Neural progenitor cell (in vitro differentiated cells): ENCODE results near the gene CRIM1. TPM values are rescaled to one million over a fixed set of nuclear protein-coding genes. Genes with fewer than 3 reads are reported as not detected.
A peak's percentile ranks its signal among the peaks of the same experiment; 100 is the strongest.

ENCODE experiments used
- DNase-seq: peaks from one replicate; pipeline ENCODE4 v3.0.0-alpha.2; 2016; ENCODE audit warnings: low spot score
- H2AFZ ChIP-seq: fragments of 200-600 bp; sonication (generic); replicated peaks from 2 replicates; pipeline ENCODE4 v1.6.1; 2016; ENCODE audit warnings: antibody characterized with exemption
- H3F3A ChIP-seq: fragments of 200-600 bp; sonication (generic); 2 replicates; pipeline ENCODE4 v1.6.1; 2016; ENCODE audit warnings: antibody characterized with exemption, low read depth
- H3K27ac ChIP-seq: fragments of 200-600 bp; sonication (generic); 2 replicates; pipeline ENCODE4 v1.5.1; 2016; ENCODE audit warnings: mild to moderate bottlenecking
- H3K27me3 ChIP-seq: fragments of 200-600 bp; sonication (generic); 2 replicates; pipeline ENCODE4 v1.6.1; 2016; ENCODE audit warnings: mild to moderate bottlenecking, moderate library complexity
- H3K36me3 ChIP-seq: fragments of 200-600 bp; sonication (generic); 2 replicates; pipeline ENCODE4 v1.5.1; 2016
- H3K4me1 ChIP-seq: fragments of 200-600 bp; sonication (generic); 2 replicates; pipeline ENCODE4 v1.6.1; 2016; ENCODE audit warnings: mixed run types
- H3K4me2 ChIP-seq: fragments of 200-600 bp; sonication (generic); 2 replicates; pipeline ENCODE4 v1.6.1; 2016
- H3K4me3 ChIP-seq: fragments of 200-600 bp; sonication (generic); 2 replicates; pipeline ENCODE4 v1.5.1; 2016
- H3K79me2 ChIP-seq: fragments of 200-600 bp; sonication (generic); 2 replicates; pipeline ENCODE4 v1.6.1; 2016; ENCODE audit warnings: low read depth
- H3K9ac ChIP-seq: fragments of 200-600 bp; sonication (generic); 2 replicates; pipeline ENCODE4 v1.6.1; 2016
- H3K9me3 ChIP-seq: fragments of 200-600 bp; sonication (generic); 2 replicates; pipeline ENCODE4 v1.5.1; 2016; ENCODE audit warnings: low read depth
- H4K20me1 ChIP-seq: fragments of 200-600 bp; sonication (generic); 2 replicates; pipeline ENCODE4 v1.6.1; 2016; ENCODE audit warnings: low read depth
- H3K27ac Mint-ChIP-seq: 3 replicates; pipeline ENCODE4 v1.8.0; 2021; ENCODE audit warnings: mixed read lengths
- H3K27me3 Mint-ChIP-seq: 2 replicates; pipeline ENCODE4 v1.8.0; 2022; ENCODE audit warnings: low read depth, mild to moderate bottlenecking, inconsistent platforms, moderate library complexity, mixed read lengths; ENCODE audit not compliant: insufficient read depth
- H3K36me3 Mint-ChIP-seq: 3 replicates; pipeline ENCODE4 v1.8.0; 2021; ENCODE audit warnings: mixed read lengths
- H3K4me1 Mint-ChIP-seq: 3 replicates; pipeline ENCODE4 v1.8.0; 2021; ENCODE audit warnings: mixed read lengths
- H3K4me3 Mint-ChIP-seq: 3 replicates; pipeline ENCODE4 v1.8.0; 2021; ENCODE audit warnings: mild to moderate bottlenecking, moderate library complexity, mixed read lengths
- H3K9me3 Mint-ChIP-seq: 3 replicates; pipeline ENCODE4 v1.8.0; 2020; ENCODE audit warnings: mixed read lengths
- CTCF ChIP-seq: fragments of 200-600 bp; sonication (generic); IDR thresholded peaks from 2 replicates; pipeline ENCODE4 v1.5.1; 2017; ENCODE audit warnings: antibody characterized with exemption, mild to moderate bottlenecking
- EZH2 ChIP-seq: fragments of 200-600 bp; sonication (generic); IDR thresholded peaks from 2 replicates; pipeline ENCODE4 v1.6.1; 2017; ENCODE audit warnings: antibody characterized with exemption, mild to moderate bottlenecking, moderate library complexity
- EZH2phosphoT487 ChIP-seq: fragments of 200-600 bp; sonication (generic); IDR thresholded peaks from 2 replicates; pipeline ENCODE4 v1.6.1; 2017; ENCODE audit warnings: antibody characterized with exemption
- total RNA-seq: library from RNA; depleted of rRNA; stranded (reverse); fragments of >200 nt; gene quantifications from 2 replicates; pipeline ENCODE4 v1.2.3, GENCODE V29; 2015; ENCODE audit warnings: low replicate concordance

The CRIM1 gene
- total RNA-seq, 1 donor from 2014 or later = 4.9 TPM

DNA sequence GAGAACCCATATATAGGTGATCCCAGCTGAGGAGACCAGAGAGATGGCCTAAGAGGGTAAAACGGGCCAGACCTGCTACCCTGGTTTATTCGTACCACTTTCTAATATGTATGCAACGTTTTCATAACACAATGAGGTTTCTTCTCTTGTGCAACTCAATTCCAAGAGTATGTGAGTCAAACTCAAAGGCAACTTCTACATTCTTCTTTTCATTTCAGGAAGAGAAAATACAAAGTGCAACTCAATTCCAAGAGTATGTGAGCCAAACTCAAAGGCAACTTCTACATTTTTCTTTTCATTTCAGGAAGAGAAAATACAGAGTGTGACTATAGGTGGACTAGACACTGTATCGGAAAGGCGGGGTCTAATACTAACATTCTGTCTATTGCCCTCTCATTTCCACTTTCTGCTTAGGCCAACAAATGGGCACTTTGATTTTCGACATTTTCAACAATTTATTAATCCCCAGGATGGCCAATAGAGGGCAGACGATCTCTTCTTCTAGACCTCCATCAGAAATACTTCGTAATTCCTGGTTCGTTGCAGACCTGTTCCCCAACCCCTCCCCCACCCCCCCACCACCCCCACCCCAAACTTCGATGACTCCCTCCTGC, 3.7 kb upstream of the CRIM1 start:
- H3K9ac ChIP-seq = no peak overlapping the region
- Mint-ChIP-seq H3K27ac (no peak overlapping the region), H3K4me3 (no peak overlapping the region), H3K27me3 (peaks cover 3% of the 10 kb centered on the region), H3K36me3 (no peaks in the 10 kb centered on the region), H3K4me1 (peaks cover 12% of the 10 kb centered on the region), H3K9me3 (no peaks in the 10 kb centered on the region)
- no peak overlapping the region for H2AFZ ChIP-seq
- H3F3A ChIP-seq = peaks cover 8% of the 10 kb centered on the region
- H3K36me3 ChIP-seq = no peaks in the 10 kb centered on the region
- no peaks in the 10 kb centered on the region for H3K9me3 ChIP-seq
- no peak overlapping the region for H3K4me3 ChIP-seq
- H4K20me1 ChIP-seq = no peaks in the 10 kb centered on the region
- peaks cover 21% of the 10 kb centered on the region for H3K27me3 ChIP-seq
- no peak overlapping the region for H3K4me2 ChIP-seq
- peak; percentile 67 for TF ChIP-seq CTCF
- TF ChIP-seq EZH2phosphoT487 = no peak
- H3K27ac ChIP-seq = no peak overlapping the region
- peaks cover 6% of the 10 kb centered on the region for H3K79me2 ChIP-seq
- H3K4me1 ChIP-seq = no peaks in the 10 kb centered on the region
- DNase-seq = peak; percentile 65

DNA sequence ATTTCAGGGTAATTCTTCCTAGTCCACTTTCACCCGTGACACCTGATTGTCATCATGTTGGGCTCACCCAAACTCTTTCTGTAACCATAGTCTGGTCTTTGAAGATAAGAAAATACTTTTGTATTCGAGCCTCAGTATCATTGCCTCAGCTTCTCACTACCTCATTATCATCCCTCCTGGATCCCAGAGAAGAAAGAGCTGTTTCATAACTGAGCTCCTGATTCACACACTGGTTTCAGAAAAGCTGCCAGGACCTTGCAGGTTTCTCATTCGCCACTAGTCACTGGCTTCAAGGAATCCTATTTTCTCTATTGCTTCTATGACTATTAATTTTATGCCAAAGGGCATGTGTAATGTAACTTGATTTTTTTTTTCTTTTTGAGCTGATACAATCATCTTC, 2.9 kb upstream of the CRIM1 start:
- peaks cover 16% of the 10 kb centered on the region for H3F3A ChIP-seq
- Mint-ChIP-seq H3K36me3 (no peaks in the 10 kb centered on the region), H3K27me3 (peaks cover 6% of the 10 kb centered on the region), H3K4me3 (no peak overlapping the region), H3K27ac (no peak overlapping the region), H3K4me1 (peaks cover 12% of the 10 kb centered on the region), H3K9me3 (no peaks in the 10 kb centered on the region)
- no peak overlapping the region for H3K4me2 ChIP-seq
- H3K4me3 ChIP-seq = no peak overlapping the region
- peaks cover 21% of the 10 kb centered on the region for H3K27me3 ChIP-seq
- no peak overlapping the region for H3K9ac ChIP-seq
- TF ChIP-seq EZH2 = no peak
- TF ChIP-seq EZH2phosphoT487 = no peak
- no peak for TF ChIP-seq CTCF
- no peaks in the 10 kb centered on the region for H3K9me3 ChIP-seq
- no peak overlapping the region for H2AFZ ChIP-seq
- H3K79me2 ChIP-seq = peaks cover 12% of the 10 kb centered on the region
- H3K4me1 ChIP-seq = no peaks in the 10 kb centered on the region
- no peak for DNase-seq
- no peak overlapping the region for H3K27ac ChIP-seq
- peaks cover 8% of the 10 kb centered on the region for H4K20me1 ChIP-seq
- H3K36me3 ChIP-seq = no peaks in the 10 kb centered on the region

GRCh38 chr2:36354811-36355150, 797 bp upstream of the CRIM1 start:
- H4K20me1 ChIP-seq = peaks cover 27% of the 10 kb centered on the region
- TF ChIP-seq EZH2phosphoT487 (no peak), EZH2 (no peak), CTCF (no peak)
- peaks cover 21% of the 10 kb centered on the region for H3K27me3 ChIP-seq
- peak overlapping the region; percentile 87 for H3K4me2 ChIP-seq
- no peak overlapping the region for H3K27ac ChIP-seq
- peak overlapping the region; percentile 93 for H2AFZ ChIP-seq
- no peaks in the 10 kb centered on the region for H3K9me3 ChIP-seq
- H3F3A ChIP-seq = peaks cover 24% of the 10 kb centered on the region
- peak overlapping the region; percentile 74 for H3K27ac Mint-ChIP-seq
- H3K4me3 Mint-ChIP-seq = peak overlapping the region; percentile 90
- peaks cover 31% of the 10 kb centered on the region for H3K79me2 ChIP-seq
- no peak for DNase-seq
- H3K9ac ChIP-seq = no peak overlapping the region
- no peaks in the 10 kb centered on the region for H3K9me3 Mint-ChIP-seq
- peaks cover 32% of the 10 kb centered on the region for H3K4me1 Mint-ChIP-seq
- H3K27me3 Mint-ChIP-seq = peaks cover 6% of the 10 kb centered on the region
- H3K4me3 ChIP-seq = peak overlapping the region; percentile 75
- H3K36me3 Mint-ChIP-seq = no peaks in the 10 kb centered on the region
- H3K4me1 ChIP-seq = peaks cover 14% of the 10 kb centered on the region
- H3K36me3 ChIP-seq = no peaks in the 10 kb centered on the region
